Measurements from ENCODE around the gene NXF1.
A peak's percentile ranks its signal among the peaks of the same experiment; 100 is the strongest.
"Not testable (repeated sequence)": the region's sequence is repeated elsewhere in the genome, so short reads cannot be mapped to it uniquely, and the experiment has no call there.

Gene NXF1

DNA sequence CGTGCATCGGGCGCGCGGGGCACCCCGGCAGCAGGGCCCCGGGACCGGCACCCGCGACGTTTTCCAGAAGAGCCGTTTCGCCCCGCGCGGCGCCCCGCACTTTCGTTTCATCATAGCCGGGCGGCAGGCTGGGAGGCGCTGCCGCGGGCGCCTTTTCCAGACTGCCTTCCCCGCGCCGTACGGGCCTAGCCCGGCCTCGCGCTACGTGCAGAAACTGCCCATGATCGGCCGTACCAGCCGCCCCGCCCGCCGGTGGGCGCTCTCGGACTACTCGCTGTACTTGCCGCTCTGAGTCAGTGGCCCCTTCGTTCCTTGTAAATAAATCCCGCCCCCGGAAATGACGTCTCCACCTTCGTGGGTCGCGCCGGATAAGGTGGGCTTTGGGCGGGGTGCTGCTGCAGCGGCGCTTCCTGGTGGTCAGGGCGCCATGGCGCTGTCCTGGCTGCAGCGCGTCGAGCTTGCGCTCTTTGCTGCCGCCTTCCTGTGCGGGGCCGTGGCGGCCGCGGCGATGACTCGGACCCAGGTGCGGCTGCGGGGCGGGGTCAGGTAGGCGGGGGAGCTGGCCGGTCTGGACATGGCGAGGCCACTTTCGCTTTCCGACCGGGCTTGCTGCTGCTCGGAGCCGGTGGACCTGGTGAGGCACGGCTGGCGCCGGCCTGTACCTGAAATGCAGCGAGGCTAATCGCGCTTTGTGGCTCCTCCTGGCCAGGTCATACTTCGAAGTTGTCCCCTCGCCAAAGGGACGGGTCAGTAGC lies 18.1 kb downstream of the NXF1 start, which contains the start of gene TMEM179B:
TSS of gene TMEM179B (plus strand) at position 398 of the 755 bp plus-strand sequence. CDS start at position 428, 30 bp downstream.
- DNase-seq (ENCODE audit: low spot score) = peak; percentile 93

DNA sequence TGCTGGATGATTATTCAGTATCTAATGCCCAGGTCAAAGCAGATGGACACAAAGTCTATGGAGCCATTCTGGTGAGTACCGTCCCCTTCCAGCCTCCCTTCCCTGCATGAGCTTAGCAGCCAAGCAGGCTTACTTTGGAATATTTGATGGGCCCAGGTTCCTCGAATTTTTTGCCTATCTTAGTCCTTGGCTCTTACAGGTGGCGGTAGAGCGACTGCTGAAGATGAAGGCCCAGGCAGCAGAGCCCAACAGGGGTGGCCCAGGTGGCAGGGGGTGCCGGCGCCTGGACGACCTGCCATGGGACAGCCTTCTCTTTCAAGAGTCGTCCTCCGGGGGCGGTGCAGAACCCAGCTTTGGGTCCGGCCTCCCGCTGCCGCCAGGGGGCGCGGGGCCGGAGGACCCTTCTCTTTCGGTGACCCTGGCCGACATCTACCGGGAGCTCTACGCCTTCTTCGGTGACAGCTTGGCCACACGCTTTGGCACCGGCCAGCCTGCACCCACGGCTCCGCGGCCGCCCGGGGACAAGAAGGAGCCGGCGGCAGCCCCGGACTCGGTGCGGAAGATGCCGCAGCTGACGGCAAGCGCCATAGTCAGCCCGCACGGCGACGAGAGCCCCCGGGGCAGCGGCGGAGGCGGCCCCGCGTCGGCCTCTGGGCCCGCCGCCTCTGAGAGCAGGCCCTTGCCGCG lies 18.8 kb downstream of the NXF1 start:
- peak; percentile 91 for DNase-seq (ENCODE audit: low spot score)

- no peak for DNase-seq (ENCODE audit: low spot score)
Measured at GRCh38 chr11:62782753-62783152, 22.5 kb downstream of the NXF1 start.

- DNase-seq (ENCODE audit: low spot score) = no peak
Measured at GRCh38 chr11:62778441-62778840, 26.8 kb downstream of the NXF1 start.

GRCh38 chr11:62777389-62777788 lies 27.9 kb downstream of the NXF1 start:
- DNase-seq (ENCODE audit: low spot score) = no peak

GRCh38 chr11:62775646-62776045 lies 29.6 kb downstream of the NXF1 start:
- no peak for DNase-seq (ENCODE audit: low spot score)

DNA sequence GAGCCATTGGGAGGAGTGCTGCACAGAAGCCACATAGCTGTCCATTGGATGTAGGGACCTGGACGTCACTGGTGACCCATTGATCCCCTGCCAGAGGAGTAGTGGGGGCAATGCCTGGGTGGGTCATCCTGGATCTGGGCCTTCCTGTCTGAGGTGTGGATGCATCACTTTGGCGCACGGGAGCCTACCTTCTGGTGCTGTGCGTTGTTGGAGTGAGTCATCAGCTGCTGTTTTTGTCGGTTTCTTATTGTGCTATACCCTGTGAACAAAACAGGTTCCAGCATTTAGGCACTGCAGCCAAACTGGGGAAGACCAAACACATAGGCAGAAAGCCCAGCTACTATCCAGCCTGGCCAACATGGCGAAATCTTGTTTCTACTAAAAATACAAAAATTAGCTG lies 30.8 kb downstream of the NXF1 start:
- no peak for DNase-seq (ENCODE audit: low spot score)

DNA sequence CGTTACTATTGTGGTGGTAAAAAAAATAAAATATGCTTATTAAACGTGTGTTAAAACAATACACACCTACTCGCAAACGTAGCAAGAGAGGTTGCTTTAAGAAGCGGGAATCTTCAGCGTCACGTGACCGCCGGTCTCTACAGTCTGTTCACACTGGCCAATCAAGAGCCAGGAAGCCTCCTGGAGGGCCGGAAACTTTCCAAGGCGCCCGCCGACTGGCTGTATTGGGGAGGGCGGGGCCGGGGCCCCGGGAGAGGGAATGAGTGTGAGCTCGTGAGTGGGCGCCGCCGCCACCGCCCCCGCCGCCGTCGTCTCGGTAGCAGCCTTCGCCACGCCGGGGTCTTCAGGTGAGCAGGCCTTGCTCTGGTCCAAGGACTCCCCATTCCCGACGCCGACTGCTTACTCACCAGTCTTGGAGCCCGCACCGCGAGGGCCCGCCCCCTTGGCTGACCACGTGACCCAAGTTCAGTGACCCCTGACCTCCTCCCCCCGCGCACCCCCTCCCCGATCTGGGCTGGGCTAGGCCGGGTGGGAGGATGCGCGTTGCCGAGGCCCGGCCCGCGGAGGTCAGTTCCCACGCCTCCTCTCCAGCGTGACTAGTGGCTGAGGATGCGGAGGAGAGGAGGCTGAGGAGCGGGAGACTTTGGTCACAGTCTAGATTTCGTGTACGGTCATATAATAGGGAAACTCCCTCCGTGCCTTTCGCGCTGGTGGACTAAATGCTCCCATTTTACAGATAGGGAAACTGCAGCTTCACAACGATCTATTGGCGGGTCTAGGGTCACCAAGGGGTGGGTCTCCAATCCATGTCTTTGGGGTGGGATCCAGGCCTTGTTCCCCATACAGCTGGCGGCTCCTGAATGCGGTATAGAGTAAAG lies 33.9 kb downstream of the NXF1 start, which contains the start of gene TAF6L:
TSS of gene TAF6L (plus strand) at position 253 of the 878 bp plus-strand sequence. CDS start 4,388 bp downstream, outside the sequence.
- peak; percentile 95 for DNase-seq (ENCODE audit: low spot score)

GRCh38 chr11:62770778-62771143 lies 34.5 kb downstream of the NXF1 start:
- DNase-seq (ENCODE audit: low spot score) = no peak

DNA sequence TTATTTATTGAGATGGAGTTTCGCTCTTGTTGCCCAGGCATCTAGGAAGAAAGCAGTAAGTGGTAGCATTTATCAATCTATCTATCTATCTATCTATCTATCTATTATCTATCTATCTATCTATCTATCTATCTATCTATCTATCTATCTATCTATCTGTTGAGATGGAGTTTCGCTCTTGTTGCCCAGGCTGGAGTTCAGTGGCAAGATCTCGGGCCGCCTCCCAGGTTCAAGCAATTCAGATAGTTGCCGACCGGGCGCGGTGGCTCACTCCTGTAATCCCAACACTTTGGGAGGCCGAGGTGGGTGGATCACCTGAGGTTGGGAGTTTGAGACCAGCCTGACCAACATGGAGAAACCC lies 44.4 kb downstream of the NXF1 start:
- not testable (repeated sequence) for DNase-seq (ENCODE audit: low spot score)

- no peak for DNase-seq (ENCODE audit: low spot score)
Measured at GRCh38 chr11:62757846-62758788, 47.1 kb downstream of the NXF1 start.

GRCh38 chr11:62755086-62755615 lies 50.1 kb downstream of the NXF1 start:
- DNase-seq (ENCODE audit: low spot score) = no peak

DNA sequence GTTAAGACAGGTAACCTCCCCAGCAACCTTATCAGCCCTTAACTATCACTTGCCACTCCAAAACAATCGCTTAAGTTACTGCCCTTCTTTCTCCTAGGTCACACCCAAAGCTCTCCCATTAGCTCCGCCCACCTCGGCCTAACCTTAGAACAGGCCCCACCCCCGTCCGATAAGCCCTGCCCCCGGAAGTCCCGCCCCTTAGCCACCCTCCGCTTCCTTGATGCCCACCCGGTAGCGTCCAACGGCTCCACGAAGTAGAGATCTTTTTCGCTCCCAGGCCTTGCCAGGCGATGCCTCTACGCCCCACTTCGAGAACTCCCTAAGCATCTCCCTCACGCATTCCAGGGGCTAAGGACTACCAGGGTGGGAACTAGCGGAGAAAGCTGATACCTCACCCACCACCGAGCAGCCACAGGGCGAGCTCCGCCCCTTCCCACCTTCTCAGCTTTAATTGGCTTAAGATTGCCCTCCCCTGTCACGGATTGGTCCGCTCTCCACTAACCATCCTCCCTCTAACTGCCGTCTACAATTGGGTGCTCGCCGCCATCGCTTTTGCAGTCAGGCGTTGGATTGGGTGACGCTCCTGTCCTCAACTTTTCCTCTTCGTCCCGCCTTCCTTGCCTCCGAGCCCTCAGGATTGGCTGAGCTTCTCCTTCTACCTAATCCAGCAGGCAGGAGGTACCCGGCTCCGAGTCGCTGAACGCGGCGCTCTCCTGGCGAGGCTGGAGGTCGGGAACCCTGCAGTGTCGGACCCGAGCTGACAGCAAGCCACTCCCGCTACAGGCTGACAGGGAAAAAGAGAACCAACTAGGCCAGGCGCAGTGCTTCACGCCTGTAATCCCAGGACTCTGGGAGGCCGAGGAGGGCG lies 51.3 kb downstream of the NXF1 start, which contains the start of gene ZBTB3:
TSS of gene ZBTB3 (minus strand) at position 425 of the 868 bp plus-strand sequence. CDS start 496 bp downstream, outside the sequence.
- DNase-seq (ENCODE audit: low spot score) = peak; percentile 90

GRCh38 chr11:62752994-62753735 lies 52.1 kb downstream of the NXF1 start:
- DNase-seq (ENCODE audit: low spot score) = peak; percentile 38

- no peak for DNase-seq (ENCODE audit: low spot score)
Measured at GRCh38 chr11:62752177-62752785, 53.0 kb downstream of the NXF1 start.

DNA sequence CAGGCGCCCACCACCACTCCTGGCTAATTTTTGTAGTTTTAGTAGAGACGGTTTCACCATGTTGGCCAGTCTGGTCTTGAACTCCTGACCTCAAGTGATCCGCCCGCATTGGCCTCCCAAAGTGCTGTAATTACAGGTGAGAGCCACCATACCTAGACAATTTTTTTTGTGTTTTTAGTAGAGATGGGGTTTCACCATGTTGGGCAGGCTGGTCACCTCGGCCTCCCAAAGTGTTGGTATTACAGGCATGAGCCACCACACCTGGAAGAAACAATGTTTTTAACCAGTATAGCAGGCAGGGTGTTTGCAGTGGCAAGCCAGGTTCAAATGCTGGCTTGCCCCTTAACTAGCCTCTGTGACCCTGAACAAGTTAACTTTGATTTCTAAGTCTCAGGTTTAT lies 55.3 kb downstream of the NXF1 start:
- DNase-seq (ENCODE audit: low spot score) = not testable (repeated sequence)

DNA sequence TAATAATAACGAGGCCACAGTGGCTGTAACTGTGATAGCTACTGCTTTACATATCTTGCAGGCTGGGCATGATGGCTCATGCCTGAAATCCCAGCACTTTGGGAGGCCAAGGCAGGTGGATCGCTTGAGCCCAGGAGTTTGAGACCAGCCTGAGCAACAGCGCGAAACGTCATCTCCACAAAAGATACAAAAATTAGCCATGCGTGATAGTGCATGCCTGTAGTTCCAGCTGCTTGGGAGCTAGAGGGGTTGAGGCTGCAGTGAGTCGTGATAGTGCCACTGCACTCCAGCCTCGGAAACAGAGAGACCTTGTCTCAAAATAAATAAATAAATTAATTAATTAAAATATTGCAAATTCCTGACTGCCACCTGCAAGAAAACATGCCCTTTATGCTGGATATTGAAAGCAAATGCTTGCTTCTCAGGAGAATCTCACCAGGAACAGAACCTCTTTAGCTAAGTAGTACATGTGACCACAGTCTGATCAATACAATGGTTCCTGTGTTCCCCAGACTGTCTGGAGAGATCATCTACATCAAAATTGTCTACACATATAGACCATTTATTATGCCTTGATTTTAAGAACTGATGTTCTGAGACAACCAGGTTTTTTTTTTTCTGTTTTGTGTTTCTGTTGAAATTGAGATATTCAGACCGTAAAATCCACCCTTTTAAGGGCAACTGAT lies 57.6 kb downstream of the NXF1 start:
- no peak for DNase-seq (ENCODE audit: low spot score)
